T-helper 2 cell treated with Interferon-gamma antibody and Interleukin-4, amounts not matched to agents 100 ng/mL and 5 ng/mL, for 36 hours (primary cell): Measurements from ENCODE around the gene BNC2. TPM values are rescaled to one million over a fixed set of nuclear protein-coding genes. Genes with fewer than 3 reads are reported as not detected.
"Not testable (repeated sequence)": the region's sequence is repeated elsewhere in the genome, so short reads cannot be mapped to it uniquely, and the experiment has no call there.

Experiments
- intact Hi-C: fragments of 100-400 bp; cut with micrococcal nuclease; formaldehyde crosslinking; loops from one replicate; pipeline ENCODE4 v1.15.1; 2023
- total RNA-seq: library from RNA; stranded (reverse); gene quantifications from 2 replicates; pipeline ENCODE4 v1.2.3, GENCODE V29; 2022

Gene BNC2
- total RNA-seq, 1 donor from 2014 or later: not detected

- intact Hi-C loops: no loop called here
Observed at GRCh38 chr9:16509997-16510396, 360.5 kb downstream of the BNC2 start.

- intact Hi-C loops: no loop called here
Observed at GRCh38 chr9:16505199-16505598, 365.3 kb downstream of the BNC2 start.

GRCh38 chr9:16501726-16502125 is 368.7 kb downstream of the BNC2 start:
- intact Hi-C loops: no loop called here

- intact Hi-C loops: no loop called here
Observed at GRCh38 chr9:16501141-16501540, 369.3 kb downstream of the BNC2 start.

- intact Hi-C loops: no loop called here
Observed at GRCh38 chr9:16500386-16500785, 370.1 kb downstream of the BNC2 start.

GRCh38 chr9:16499892-16500291 is 370.6 kb downstream of the BNC2 start:
- intact Hi-C loops: no loop called here

GRCh38 chr9:16496908-16497307 is 373.6 kb downstream of the BNC2 start:
- intact Hi-C loops: no loop called here

GRCh38 chr9:16487915-16488314 is 382.6 kb downstream of the BNC2 start:
- intact Hi-C loops: no loop called here

- intact Hi-C loops: no loop called here
Observed at GRCh38 chr9:16485575-16486321, 384.7 kb downstream of the BNC2 start.

GRCh38 chr9:16485160-16485559 is 385.3 kb downstream of the BNC2 start:
- intact Hi-C loops: no loop called here

GRCh38 chr9:16484744-16485143 is 385.7 kb downstream of the BNC2 start:
- intact Hi-C loops: no loop called here

- intact Hi-C loops: no loop called here
Observed at GRCh38 chr9:16484180-16484579, 386.3 kb downstream of the BNC2 start.

- intact Hi-C loops: no loop called here
Observed at GRCh38 chr9:16482764-16483163, 387.7 kb downstream of the BNC2 start.

- intact Hi-C loops: not testable (repeated sequence)
Observed at GRCh38 chr9:16480584-16480983, 389.9 kb downstream of the BNC2 start.

GRCh38 chr9:16475996-16476395 is 394.5 kb downstream of the BNC2 start:
- intact Hi-C loops: no loop called here

GRCh38 chr9:16475257-16475656 is 395.2 kb downstream of the BNC2 start:
- intact Hi-C loops: no loop called here

- intact Hi-C loops: no loop called here
Observed at GRCh38 chr9:16469184-16469583, 401.3 kb downstream of the BNC2 start.

- intact Hi-C loops: no loop called here
Observed at GRCh38 chr9:16461851-16462250, 408.6 kb downstream of the BNC2 start.

GRCh38 chr9:16461137-16461840 is 409.2 kb downstream of the BNC2 start:
- intact Hi-C loops: no loop called here

- intact Hi-C loops: no loop called here
Observed at GRCh38 chr9:16460696-16461095, 409.8 kb downstream of the BNC2 start.

- intact Hi-C loops: no loop called here
Observed at GRCh38 chr9:16459421-16460148, 410.9 kb downstream of the BNC2 start.

GRCh38 chr9:16458696-16459420 is 411.6 kb downstream of the BNC2 start:
- intact Hi-C loops: no loop called here
